Prostate gland (tissue), 2 donors: ENCODE measurements around the gene OR4B1.

ENCODE experiments used
- CTCF ChIP-seq, 4 experiments: fragments of 200-600 bp in 2 of 4; fragments of 450-650 bp in 2 of 4; sonication (generic) in 2 of 4; IDR thresholded peaks; 1 replicate in 3 of 4; 2 replicates in 1 of 4; pipeline ENCODE4 v1.5.1; 2016 to 2019; ENCODE audit warnings: antibody characterized with exemption in 4 of 4, mild to moderate bottlenecking in 2 of 4, moderate library complexity in 2 of 4
- POLR2A ChIP-seq: fragments of 450-650 bp; IDR thresholded peaks from one replicate; pipeline ENCODE4 v1.6.1; 2016; ENCODE audit warnings: antibody characterized with exemption, mild to moderate bottlenecking
- POLR2AphosphoS5 ChIP-seq: sonication (generic); formaldehyde crosslinking; IDR thresholded peaks from one replicate; pipeline ENCODE4 v1.6.1; 2017; ENCODE audit warnings: antibody characterized with exemption

DNA sequence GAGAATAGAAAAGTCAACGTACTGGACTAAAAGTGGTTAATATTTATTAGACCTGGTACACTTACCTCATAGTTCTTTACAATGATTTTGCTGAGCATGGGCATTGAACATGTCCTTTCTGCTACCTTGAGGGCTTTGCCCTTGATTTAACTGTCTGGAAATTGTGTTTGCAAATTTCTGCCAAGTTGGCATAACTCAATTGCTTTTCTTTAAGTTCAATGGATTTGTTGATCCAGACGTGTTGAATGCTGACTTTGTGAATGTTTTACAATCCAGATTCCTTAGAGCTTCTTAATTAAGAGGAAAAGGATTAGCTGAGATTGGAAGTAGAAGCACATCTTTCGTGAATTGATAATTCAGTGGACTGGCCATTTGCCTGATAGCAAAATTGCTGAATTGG, 21.1 kb downstream of the OR4B1 start:
- TF ChIP-seq CTCF (IDR thresholded peaks at IDR 0.05): no peak
- TF ChIP-seq POLR2AphosphoS5: no peak
- TF ChIP-seq POLR2A: no peak
